ENCODE data around the gene COPZ2.

Gene COPZ2

DNA sequence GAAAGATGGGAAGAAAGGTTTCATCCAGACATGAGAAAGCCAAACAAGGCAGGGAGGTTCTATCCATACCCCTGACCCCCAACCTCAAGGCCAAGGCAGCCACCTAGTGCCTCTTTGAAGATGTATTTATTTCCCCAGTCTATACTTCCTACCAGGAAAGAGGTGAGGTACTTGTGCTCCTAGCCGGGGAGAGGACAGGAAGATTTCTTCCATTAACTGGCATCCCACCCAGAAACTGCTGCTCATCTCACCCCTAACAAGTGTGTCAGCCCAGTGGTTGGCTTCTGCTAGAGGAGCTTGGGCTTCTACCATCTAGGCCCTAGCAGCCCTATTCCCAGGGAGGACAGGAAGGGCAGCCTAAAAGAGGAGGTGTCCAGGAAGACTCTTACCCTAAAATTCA is 8.9 kb downstream of the COPZ2 start:
- POLR2A ChIA-PET: interaction anchor here (7.9 kb wide), 1 partner anchor 18 kb away, joined by 121 read pairs; the partner anchor contains the start of gene NFE2L1
- CTCF ChIA-PET: interaction anchor here (1.0 kb wide), 1 partner anchor 46 kb away, joined by 5 read pairs; no protein-coding TSS in a partner anchor
- no peak for DNase-seq (ENCODE audit: extremely low spot score)
- TF ChIP-seq SP1 (IDR thresholded peaks at IDR 0.05) (no peak), HDGF (IDR thresholded peaks at IDR 0.05; ENCODE audit: borderline replicate concordance) (no peak)

DNA sequence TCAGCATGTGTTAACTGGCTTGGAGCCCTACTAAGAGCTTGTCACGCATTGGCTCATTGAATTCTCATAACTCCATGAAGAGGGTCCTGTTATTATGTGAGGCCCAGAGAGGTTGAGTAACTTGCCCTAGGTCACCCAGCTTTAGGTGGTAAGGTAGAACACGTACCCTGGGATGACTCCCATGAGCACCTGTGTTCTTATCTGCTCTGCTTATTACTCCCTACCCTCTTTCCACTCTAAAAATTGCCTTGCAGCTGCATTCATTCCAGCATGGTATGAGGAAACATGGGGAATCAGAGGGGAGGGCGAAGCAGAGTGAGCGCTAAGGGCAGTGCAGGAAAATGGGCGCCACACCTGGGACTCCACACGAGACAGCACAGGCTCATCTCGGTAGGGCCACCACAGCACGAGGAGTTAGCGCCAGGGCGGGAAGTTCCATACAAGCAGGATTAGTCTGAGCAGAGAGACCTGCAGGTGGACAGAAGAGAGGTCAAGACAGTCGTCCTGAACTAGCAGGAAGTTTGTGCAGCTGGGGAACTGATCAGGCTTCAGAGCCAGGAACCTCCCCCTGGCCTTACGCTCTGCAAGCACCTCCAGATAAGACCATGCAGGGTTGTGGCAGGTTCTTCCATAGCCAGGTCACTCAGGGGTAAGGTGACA is 10.1 kb downstream of the COPZ2 start:
- CTCF ChIA-PET: interaction anchor here (0.6 to 3.5 kb wide), 14 partner anchors 8 to 157 kb away, joined by 3 to 27 read pairs (median 6); no protein-coding TSS in a partner anchor
- no peak for TF ChIP-seq CTBP1 (IDR thresholded peaks at IDR 0.05; ENCODE audit: borderline replicate concordance)
- TF ChIP-seq SP1 (IDR thresholded peaks at IDR 0.05): no peak
- TF ChIP-seq BHLHE40 (IDR thresholded peaks at IDR 0.05; ENCODE audit: borderline replicate concordance): no peak
- TF ChIP-seq FOXK2 (IDR thresholded peaks at IDR 0.05): no peak
- no peak for TF ChIP-seq SUZ12 (IDR thresholded peaks at IDR 0.05)
- no peak for TF ChIP-seq LEF1 (IDR thresholded peaks at IDR 0.05; ENCODE audit: borderline replicate concordance)
- no peak for TF ChIP-seq ELF4 (IDR thresholded peaks at IDR 0.05)
- no peak for TF ChIP-seq FOXA1 (IDR thresholded peaks at IDR 0.05)
- no peak for TF ChIP-seq HDGF (IDR thresholded peaks at IDR 0.05; ENCODE audit: borderline replicate concordance)
- no peak for TF ChIP-seq ARNT (IDR thresholded peaks at IDR 0.05)
- TF ChIP-seq L3MBTL2 (conservative IDR thresholded peaks at IDR 0.05): no peak
- no peak for TF ChIP-seq FOXM1 (IDR thresholded peaks at IDR 0.05; ENCODE audit: borderline replicate concordance)
- TF ChIP-seq, protein P1, sequence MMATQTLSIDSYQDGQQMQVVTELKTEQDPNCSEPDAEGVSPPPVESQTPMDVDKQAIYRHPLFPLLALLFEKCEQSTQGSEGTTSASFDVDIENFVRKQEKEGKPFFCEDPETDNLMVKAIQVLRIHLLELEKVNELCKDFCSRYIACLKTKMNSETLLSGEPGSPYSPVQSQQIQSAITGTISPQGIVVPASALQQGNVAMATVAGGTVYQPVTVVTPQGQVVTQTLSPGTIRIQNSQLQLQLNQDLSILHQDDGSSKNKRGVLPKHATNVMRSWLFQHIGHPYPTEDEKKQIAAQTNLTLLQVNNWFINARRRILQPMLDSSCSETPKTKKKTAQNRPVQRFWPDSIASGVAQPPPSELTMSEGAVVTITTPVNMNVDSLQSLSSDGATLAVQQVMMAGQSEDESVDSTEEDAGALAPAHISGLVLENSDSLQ (IDR thresholded peaks at IDR 0.05): no peak
- no peak for TF ChIP-seq TARDBP (IDR thresholded peaks at IDR 0.05)
- no peak for TF ChIP-seq NFRKB (IDR thresholded peaks at IDR 0.05)
- DNase-seq (ENCODE audit: extremely low spot score): no peak
- POLR2A ChIA-PET: interaction anchor here (1.3 to 7.9 kb wide), 2 partner anchors 19 to 57 kb away, joined by 3 to 121 read pairs; partner anchors contain the start of gene NFE2L1

DNA sequence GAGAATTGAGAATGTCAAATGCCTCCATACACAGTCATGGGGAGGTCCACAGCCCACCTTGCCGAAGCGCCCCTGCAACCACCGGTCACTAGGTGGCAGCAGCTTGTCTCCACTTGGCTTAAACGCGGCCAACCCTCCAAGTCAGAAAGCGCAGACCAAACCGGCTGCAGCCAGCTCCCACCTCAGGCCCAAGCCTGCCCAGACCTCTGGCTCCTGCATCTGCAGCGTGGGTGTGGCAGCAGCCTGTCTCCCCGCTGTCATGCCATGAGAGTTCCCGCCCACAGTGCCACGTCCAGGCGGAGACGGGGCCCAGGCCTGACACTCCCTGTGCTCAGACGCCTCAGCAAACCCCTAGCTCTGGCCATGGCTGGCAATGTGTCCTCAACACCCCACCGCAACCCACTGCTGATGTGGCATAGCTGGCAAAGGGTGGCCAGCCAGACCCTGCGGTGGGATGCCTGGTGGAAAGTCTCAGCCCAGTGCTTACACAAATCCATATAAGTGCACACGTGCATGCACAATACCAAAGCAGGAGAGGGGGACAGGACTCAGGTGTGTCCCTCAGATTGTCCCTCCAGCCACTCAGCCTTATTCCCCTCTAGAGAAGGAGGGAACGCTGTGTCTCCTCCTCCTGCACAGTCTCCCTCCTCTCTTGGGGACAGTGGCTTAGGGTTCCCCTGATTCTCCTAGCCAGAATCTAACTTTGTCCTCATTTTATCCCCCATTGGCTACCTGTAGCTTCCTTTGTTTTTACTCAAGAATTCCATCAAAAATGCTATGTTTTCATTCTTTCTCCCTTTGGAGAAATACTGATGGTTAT is 10.9 kb downstream of the COPZ2 start:
- peak; percentile 86 for DNase-seq (ENCODE audit: extremely low spot score)

DNA sequence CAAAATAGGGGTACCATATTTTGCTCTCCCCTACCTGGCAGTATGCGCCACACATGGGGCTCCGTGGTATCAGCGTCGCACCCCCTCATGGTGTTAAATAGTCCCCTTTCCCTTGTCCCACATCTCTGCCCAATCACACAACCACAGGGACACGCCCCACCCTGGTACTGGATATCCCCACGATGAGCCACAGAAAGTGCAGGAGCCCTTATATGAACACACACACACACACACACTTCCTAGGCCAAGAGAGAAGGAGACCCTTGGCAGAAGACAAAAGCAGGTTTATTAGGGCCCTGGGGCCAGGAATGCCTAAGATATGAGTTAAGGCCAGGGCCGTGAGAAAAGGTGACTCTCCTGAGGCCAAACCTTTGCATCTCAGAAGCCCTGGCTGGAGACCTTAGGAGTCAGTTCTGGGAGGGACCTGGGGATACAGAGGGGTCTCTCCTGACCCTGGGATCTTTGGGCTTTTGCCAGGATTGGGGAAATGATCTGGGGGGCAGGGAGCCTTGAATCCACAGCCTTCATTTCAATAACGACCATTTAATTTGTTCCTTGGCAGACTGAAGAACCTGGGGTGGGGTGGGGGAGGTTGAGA is 11.6 kb downstream of the COPZ2 start:
- ChIA-PET POLR2A (interaction anchor here (1.3 to 7.9 kb wide), 3 partner anchors 21 to 85 kb away, joined by 4 to 121 read pairs (median 4); partner anchors contain the start of genes NFE2L1 and PNPO), CTCF (interaction anchor here (0.6 to 3.5 kb wide), 29 partner anchors 8 to 240 kb away, joined by 3 to 27 read pairs (median 5); partner anchors contain the start of gene PNPO)
- DNase-seq (ENCODE audit: extremely low spot score): no peak
- no peak for TF ChIP-seq ZNF384 (IDR thresholded peaks at IDR 0.05)

More for the DNA sequence above, 10.9 kb downstream of the COPZ2 start:
- CTCF ChIA-PET: interaction anchor here (0.6 to 3.5 kb wide), 24 partner anchors 9 to 237 kb away, joined by 3 to 27 read pairs (median 5); no protein-coding TSS in a partner anchor
- POLR2A ChIA-PET: interaction anchor here (1.3 to 7.9 kb wide), 4 partner anchors 20 to 85 kb away, joined by 3 to 121 read pairs (median 4); partner anchors contain the start of genes NFE2L1 and PNPO
- TF ChIP-seq FOXM1 (IDR thresholded peaks at IDR 0.05; ENCODE audit: borderline replicate concordance) (no peak), CTBP1 (IDR thresholded peaks at IDR 0.05; ENCODE audit: borderline replicate concordance) (no peak)

DNA sequence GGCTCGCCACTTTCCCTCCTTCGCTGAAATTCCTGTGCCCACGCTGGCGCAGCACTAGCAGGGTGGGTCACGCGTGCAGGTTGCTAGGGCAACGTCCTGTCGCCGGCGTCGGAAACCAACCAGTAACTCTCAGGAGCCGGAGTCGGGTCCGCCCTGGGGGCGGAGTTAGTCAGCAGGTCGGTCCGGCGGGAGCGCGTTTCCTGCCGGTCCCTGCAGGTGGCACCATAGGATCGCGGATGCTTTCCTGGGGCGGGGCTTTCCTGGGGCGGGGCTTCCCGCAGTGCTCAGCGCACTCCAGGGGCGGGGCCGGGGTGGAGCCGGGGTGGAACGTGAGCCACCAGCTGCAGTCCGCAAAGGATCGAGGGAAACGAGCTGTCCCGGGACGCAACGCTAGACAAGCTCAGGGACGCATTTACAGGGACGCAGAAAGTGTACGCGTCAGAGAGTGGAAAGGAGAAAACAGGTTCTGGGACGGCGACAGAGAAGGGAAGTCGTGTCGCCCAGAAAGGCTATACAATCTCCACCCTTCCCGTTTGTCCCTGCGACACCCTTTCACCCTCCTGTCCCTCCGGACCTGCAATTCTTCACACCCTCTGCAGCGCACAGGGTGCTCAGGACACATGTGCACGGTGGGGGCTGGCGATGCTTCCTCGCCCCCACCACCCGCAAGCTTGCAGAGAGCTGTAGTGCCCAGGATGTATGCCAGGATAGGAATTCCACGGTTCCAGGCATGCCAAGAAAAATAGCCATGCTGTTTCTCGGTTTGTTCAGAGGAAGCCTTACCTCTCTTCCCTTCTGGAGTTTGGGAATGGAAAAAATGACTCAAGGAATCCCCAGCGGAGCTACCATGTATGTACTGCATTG is 12.3 kb downstream of the COPZ2 start:
- TF ChIP-seq NFRKB (IDR thresholded peaks at IDR 0.05): no peak
- TF ChIP-seq, protein P1 (IDR thresholded peaks at IDR 0.05): peak; percentile 93
- TF ChIP-seq ZNF384 (IDR thresholded peaks at IDR 0.05): no peak
- no peak for TF ChIP-seq ARNT (IDR thresholded peaks at IDR 0.05)
- no peak for TF ChIP-seq SP1 (IDR thresholded peaks at IDR 0.05)
- 0 out of 2 replicates have a peak, but pooled peaks have one; percentile 39 for TF ChIP-seq HDGF (IDR thresholded peaks at IDR 0.05; ENCODE audit: borderline replicate concordance)
- TF ChIP-seq L3MBTL2 (conservative IDR thresholded peaks at IDR 0.05): peak; percentile 78
- peak; percentile 98 for DNase-seq (ENCODE audit: extremely low spot score)
- CTCF ChIA-PET: interaction anchor here (0.6 to 3.5 kb wide), 19 partner anchors 14 to 240 kb away, joined by 3 to 27 read pairs (median 6); partner anchors contain the start of gene PNPO
- POLR2A ChIA-PET: interaction anchor here (0.6 to 7.9 kb wide), 6 partner anchors 22 to 84 kb away, joined by 3 to 121 read pairs (median 4); partner anchors contain the start of genes CBX1, NFE2L1 and PNPO

Measured in HEK293T (cell line).